NB4 (cell line): Measurements from ENCODE around the gene RPAP3.

ENCODE experiments used
- MYC ChIP-seq: IDR thresholded peaks from 2 replicates; pipeline ENCODE4 v1.6.1; 2011; ENCODE audit warnings: low read depth, low read length
- POLR2A ChIP-seq: IDR thresholded peaks from 2 replicates; pipeline ENCODE4 v1.6.1; 2011; ENCODE audit warnings: mild to moderate bottlenecking; ENCODE audit not compliant: insufficient read length; ENCODE audit errors: extremely low read depth
- TF ChIP-seq, protein P1 (sequence below): IDR thresholded peaks from one replicate; pipeline ENCODE4 v1.5.1; 2012; ENCODE audit warnings: low read depth, low read length
- TF ChIP-seq, protein P2 (sequence below): IDR thresholded peaks from 2 replicates; pipeline ENCODE4 v1.6.1; 2011; ENCODE audit warnings: low read depth, low read length

DNA sequence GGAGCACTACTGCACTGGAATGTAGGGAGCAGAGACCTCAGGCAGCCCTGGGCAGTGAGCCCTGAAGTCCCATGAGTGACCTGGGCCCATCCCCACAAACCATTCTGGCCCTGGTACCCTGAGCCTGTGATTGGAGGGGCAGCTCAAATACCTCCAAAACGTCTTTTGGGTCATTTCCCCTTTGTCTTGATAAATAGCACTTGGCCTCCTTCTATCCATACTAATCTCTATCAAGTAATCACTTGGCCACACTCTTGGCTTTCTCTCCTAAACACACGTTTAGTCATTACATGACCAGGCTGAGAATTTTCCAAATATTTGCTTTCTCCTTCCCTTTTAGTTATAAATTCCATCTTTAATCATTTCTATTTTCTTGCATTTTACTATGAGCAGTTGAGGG, 91.3 kb downstream of the RPAP3 start:
- TF ChIP-seq MYC: no peak
- TF ChIP-seq, protein P1, sequence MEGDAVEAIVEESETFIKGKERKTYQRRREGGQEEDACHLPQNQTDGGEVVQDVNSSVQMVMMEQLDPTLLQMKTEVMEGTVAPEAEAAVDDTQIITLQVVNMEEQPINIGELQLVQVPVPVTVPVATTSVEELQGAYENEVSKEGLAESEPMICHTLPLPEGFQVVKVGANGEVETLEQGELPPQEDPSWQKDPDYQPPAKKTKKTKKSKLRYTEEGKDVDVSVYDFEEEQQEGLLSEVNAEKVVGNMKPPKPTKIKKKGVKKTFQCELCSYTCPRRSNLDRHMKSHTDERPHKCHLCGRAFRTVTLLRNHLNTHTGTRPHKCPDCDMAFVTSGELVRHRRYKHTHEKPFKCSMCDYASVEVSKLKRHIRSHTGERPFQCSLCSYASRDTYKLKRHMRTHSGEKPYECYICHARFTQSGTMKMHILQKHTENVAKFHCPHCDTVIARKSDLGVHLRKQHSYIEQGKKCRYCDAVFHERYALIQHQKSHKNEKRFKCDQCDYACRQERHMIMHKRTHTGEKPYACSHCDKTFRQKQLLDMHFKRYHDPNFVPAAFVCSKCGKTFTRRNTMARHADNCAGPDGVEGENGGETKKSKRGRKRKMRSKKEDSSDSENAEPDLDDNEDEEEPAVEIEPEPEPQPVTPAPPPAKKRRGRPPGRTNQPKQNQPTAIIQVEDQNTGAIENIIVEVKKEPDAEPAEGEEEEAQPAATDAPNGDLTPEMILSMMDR: no peak
- TF ChIP-seq POLR2A: no peak
- TF ChIP-seq, protein P2, sequence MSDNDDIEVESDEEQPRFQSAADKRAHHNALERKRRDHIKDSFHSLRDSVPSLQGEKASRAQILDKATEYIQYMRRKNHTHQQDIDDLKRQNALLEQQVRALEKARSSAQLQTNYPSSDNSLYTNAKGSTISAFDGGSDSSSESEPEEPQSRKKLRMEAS: no peak
